HuH-7 (cell line): ENCODE measurements around the gene EMC7.
"Not testable (repeated sequence)": the region's sequence is repeated elsewhere in the genome, so short reads cannot be mapped to it uniquely, and the experiment has no call there.

Experiments used
- DNase-seq: peaks from one replicate; pipeline ENCODE4 v3.0.0; 2011; ENCODE audit warnings: low spot score

EMC7 gene

GRCh38 chr15:34101366-34102174, at the start of gene EMC7, which contains the start of gene PGBD4:
EMC7 (minus strand) TSS chr15:34101862; CDS start chr15:34101839, 23 bp downstream.
PGBD4 (plus strand) TSS chr15:34102083; CDS start chr15:34102532, 449 bp downstream.
- peak; percentile 56 for DNase-seq

GRCh38 chr15:34147371-34148140, 45.9 kb upstream of the EMC7 start:
- no peak for DNase-seq

GRCh38 chr15:34133511-34133910, 31.8 kb upstream of the EMC7 start:
- no peak for DNase-seq

GRCh38 chr15:34132881-34133280, 31.2 kb upstream of the EMC7 start:
- no peak for DNase-seq

- no peak for DNase-seq
Observed at GRCh38 chr15:34128898-34129297, 27.2 kb upstream of the EMC7 start.

GRCh38 chr15:34126522-34126921, 24.9 kb upstream of the EMC7 start:
- DNase-seq: no peak

GRCh38 chr15:34125945-34126344, 24.3 kb upstream of the EMC7 start:
- no peak for DNase-seq

- DNase-seq: no peak
Observed at GRCh38 chr15:34124651-34125050, 23.0 kb upstream of the EMC7 start.

GRCh38 chr15:34122771-34123183, 21.1 kb upstream of the EMC7 start:
- no peak for DNase-seq

GRCh38 chr15:34121786-34122185, 20.1 kb upstream of the EMC7 start:
- DNase-seq: not testable (repeated sequence)

- not testable (repeated sequence) for DNase-seq
Observed at GRCh38 chr15:34120420-34120819, 18.8 kb upstream of the EMC7 start.

- DNase-seq: no peak
Observed at GRCh38 chr15:34119291-34119690, 17.6 kb upstream of the EMC7 start.

- DNase-seq: no peak
Observed at GRCh38 chr15:34116620-34117019, 15.0 kb upstream of the EMC7 start.

GRCh38 chr15:34114739-34115138, 13.1 kb upstream of the EMC7 start:
- no peak for DNase-seq

- no peak for DNase-seq
Observed at GRCh38 chr15:34114215-34114614, 12.6 kb upstream of the EMC7 start.

GRCh38 chr15:34111488-34111887, 9.8 kb upstream of the EMC7 start:
- no peak for DNase-seq

GRCh38 chr15:34109797-34110663, 8.4 kb upstream of the EMC7 start:
- no peak for DNase-seq

GRCh38 chr15:34107315-34107714, 5.7 kb upstream of the EMC7 start:
- DNase-seq: no peak

GRCh38 chr15:34106423-34106822, 4.8 kb upstream of the EMC7 start:
- no peak for DNase-seq

- no peak for DNase-seq
Observed at GRCh38 chr15:34102175-34102925, 688 bp upstream of the EMC7 start.

- DNase-seq: no peak
Observed at GRCh38 chr15:34099914-34100313, 1.7 kb downstream of the EMC7 start.
